Fibroblast of the aortic adventitia (primary cell): ENCODE data around the gene ALPL. TPM values are rescaled to one million over a fixed set of nuclear protein-coding genes. Genes with fewer than 3 reads are reported as not detected.

Source experiments
- DNase-seq: peaks from one replicate; pipeline ENCODE4 v3.0.0-alpha.2; 2010; ENCODE audit warnings: low read depth
- H3K4me3 ChIP-seq: 2 replicates; pipeline ENCODE4 v1.5.1; 2011; ENCODE audit warnings: low read depth, mild to moderate bottlenecking, control low read depth, low read length, moderate library complexity
- CTCF ChIP-seq: IDR thresholded peaks from 2 replicates; pipeline ENCODE4 v1.5.1; 2011; ENCODE audit warnings: mild to moderate bottlenecking, low read length, control low read depth, inconsistent platforms; ENCODE audit not compliant: insufficient read depth
- total RNA-seq: library from RNA; depleted of rRNA; stranded (reverse); fragments of >200 nt; gene quantifications from 2 replicates; pipeline ENCODE4 v1.2.3, GENCODE V29; 2012; ENCODE audit warnings: low replicate concordance

Gene ALPL
- total RNA-seq, 1 donor: 1.1 TPM

- no peak for TF ChIP-seq CTCF
- H3K4me3 ChIP-seq: no peak overlapping the region
- no peak for DNase-seq
Observed at GRCh38 chr1:21603177-21604138, 94.2 kb downstream of the ALPL start.

GRCh38 chr1:21604208-21604957 is 95.2 kb downstream of the ALPL start:
- no peak overlapping the region for H3K4me3 ChIP-seq
- no peak for TF ChIP-seq CTCF
- DNase-seq: no peak

- DNase-seq: no peak
- H3K4me3 ChIP-seq: no peak overlapping the region
- no peak for TF ChIP-seq CTCF
Observed at GRCh38 chr1:21605012-21605715, 95.9 kb downstream of the ALPL start.

DNA sequence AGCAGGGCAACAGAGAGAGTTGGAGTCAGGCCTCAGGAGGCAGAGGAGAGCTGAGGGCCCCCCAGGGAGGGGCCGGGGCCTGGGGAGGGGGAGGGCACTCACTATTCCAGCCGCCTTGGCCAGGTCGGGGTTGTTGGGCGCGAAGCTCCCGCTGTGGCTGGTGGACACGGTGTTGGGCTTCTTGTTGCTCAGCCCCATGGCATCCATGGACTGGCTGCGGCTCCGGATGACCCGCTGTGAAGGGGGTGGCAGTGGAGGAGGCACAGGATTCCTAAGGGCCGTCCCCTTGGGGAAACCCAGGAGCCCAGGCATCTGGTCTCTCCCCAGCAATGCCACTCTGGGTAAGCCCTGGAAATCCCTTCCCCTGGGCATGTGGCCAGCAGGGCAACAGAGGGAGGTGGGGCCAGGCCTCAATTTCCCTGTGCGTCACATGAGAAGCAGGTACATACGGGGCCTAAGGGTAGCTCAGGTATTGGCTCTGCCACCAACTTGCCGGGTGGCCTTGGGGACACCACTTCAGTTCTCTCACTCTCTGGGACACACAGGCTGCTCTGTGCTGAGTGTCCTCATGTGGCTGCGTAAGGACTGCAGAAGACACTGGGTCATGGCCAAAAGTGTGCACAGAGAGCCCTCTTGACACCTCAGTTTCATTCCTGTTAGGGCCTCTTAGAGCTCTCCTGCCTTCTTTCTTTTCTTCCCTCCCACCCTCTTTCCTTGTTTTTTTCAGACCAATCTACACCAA is 96.9 kb downstream of the ALPL start:
- no peak for DNase-seq
- TF ChIP-seq CTCF: no peak
- H3K4me3 ChIP-seq: no peak overlapping the region

DNA sequence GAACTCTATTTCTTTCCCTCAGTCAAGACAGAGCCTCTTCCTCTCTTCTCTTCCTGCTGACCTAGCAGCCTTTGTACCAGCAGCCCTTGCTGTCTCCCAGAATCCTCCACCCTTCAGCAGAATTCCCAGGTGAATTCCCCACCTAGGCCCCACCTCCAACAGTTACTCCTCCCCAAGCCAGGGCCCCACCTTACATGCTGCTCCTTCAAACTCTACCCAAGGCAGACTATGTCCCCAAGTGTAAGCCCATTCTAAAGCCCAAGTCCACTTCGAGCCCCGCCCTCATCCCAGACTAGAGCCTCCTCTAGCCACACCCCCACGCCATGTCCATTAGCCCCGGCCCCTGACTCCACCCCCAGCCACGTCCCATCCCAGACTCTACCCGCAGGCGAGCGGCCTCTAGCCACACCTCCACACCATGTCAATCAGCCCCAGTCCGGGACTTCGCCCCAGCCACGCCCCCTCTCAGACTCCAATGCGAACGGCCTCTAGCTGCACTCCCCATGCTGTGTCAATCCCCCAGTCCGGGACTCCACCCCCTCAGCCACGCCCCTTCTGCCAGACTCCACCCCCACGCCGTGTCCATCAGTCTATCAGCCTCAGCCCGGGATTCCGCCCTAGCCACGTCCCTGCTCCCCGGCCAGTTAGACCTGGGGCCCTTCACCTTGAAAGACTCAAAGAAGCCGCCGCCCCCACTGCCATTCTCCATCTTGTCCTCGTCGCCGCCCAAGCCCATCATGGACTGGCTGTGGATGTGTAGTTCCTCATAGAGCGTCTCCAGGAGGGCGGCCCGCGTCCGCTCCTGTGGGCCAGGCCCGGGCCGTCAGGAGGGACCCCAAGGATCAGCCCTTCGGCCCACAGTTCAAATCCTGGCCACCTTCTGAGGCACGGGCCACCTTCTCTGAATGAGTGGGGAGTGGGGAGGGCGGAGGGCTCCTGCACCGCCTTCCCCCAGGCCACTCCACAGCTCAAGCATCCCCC is 98.6 kb downstream of the ALPL start:
- peak; percentile 55 for DNase-seq
- no peak overlapping the region for H3K4me3 ChIP-seq
- TF ChIP-seq CTCF: no peak
